Cardiac fibroblast (primary cell): ENCODE measurements around the gene THAP5.

Experiments
- DNase-seq, 2 donors: peaks; one replicate each; pipeline versions ENCODE4 v3.0.0 to v3.0.0-alpha.2; 2010; ENCODE audit warnings: low read depth in 2 of 2
- H3K4me3 ChIP-seq, 2 donors: replicated peaks in 1 of 2; 1 replicate in 1 of 2; 2 replicates in 1 of 2; pipeline ENCODE4 v1.5.1; 2011; ENCODE audit warnings: low read depth in 2 of 2, low read length in 2 of 2, mild to moderate bottlenecking in 2 of 2, moderate library complexity in 1 of 2
- TF ChIP-seq, protein P1 (sequence below): IDR thresholded peaks from one replicate; pipeline ENCODE4 v1.5.1; 2011; ENCODE audit warnings: low read depth, mild to moderate bottlenecking, low read length, inconsistent platforms

Gene THAP5

DNA sequence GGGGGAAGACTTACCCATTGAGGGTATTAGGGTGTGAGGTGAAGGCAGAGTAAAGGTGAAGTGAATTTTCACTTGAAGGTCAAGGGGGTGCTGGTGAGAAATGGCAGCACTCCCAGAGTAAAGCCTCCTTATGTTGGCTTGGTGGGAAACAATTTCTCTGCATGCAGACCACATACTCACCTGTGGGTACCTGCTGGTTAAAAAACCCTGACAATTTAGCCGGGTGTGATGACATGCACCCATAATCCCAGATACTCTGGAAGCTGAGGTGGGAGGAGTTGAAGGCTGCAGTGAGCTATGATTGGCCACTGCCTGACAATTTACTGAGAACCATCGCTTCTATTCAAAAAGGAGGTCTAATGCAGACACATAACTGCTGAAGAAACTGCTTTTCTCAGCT, 5.7 kb upstream of the THAP5 start:
- TF ChIP-seq, protein P1, sequence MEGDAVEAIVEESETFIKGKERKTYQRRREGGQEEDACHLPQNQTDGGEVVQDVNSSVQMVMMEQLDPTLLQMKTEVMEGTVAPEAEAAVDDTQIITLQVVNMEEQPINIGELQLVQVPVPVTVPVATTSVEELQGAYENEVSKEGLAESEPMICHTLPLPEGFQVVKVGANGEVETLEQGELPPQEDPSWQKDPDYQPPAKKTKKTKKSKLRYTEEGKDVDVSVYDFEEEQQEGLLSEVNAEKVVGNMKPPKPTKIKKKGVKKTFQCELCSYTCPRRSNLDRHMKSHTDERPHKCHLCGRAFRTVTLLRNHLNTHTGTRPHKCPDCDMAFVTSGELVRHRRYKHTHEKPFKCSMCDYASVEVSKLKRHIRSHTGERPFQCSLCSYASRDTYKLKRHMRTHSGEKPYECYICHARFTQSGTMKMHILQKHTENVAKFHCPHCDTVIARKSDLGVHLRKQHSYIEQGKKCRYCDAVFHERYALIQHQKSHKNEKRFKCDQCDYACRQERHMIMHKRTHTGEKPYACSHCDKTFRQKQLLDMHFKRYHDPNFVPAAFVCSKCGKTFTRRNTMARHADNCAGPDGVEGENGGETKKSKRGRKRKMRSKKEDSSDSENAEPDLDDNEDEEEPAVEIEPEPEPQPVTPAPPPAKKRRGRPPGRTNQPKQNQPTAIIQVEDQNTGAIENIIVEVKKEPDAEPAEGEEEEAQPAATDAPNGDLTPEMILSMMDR: no peak
- no peak overlapping the region for H3K4me3 ChIP-seq
- no peak for DNase-seq

DNA sequence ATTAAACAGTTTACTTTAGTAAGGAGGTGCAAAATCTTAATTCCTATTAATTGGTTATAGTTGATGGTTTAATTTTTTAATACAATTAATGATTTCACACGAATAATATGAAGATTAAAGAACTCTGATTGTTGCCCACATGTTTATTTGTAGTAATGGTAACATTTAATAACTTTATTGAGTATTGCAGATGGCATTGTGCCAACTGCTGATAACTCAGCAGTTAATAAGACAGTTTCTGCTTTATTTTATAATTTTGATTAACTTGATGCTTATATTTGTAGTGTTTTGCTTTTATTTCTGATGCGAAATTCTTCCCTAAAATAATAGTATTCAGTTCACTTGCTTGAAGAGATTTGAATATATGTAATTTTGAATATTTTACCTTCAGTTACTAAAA, 3.0 kb upstream of the THAP5 start:
- no peak for DNase-seq
- TF ChIP-seq, protein P1: no peak
- H3K4me3 ChIP-seq: no peak overlapping the region

DNA sequence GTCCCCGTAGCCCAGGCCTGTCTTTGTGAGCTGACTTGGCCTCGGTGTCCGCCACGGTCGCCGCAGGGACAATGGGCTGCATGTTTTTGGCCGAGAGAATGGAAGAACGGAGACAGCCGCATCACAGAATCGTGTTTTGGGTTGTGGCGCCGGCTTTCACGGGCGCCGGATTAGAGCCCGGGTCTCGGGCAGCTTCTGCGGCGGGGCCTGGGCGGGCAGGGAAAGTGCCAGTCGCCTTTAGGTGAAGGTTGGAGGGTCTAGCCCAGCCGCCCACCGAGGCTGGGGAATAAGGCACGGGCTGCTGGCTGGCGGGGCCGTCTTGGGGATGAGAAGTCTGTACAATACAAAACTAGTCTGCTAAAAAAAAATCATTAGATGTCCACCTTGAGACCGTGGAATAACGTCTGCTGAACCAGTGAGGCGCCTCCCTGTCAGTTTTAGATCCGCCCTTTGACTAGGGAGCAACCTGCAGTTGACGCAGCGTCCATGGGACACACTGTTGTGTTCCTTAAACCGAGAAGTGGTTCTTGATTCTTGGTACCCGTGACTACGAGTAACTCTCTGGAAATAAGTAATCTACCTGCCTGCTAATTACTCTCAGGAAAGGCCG, 745 bp upstream of the THAP5 start:
- peak overlapping the region; percentile 93 to 97 for H3K4me3 ChIP-seq
- TF ChIP-seq, protein P1: no peak
- DNase-seq: peak; percentile 55 to 56

DNA sequence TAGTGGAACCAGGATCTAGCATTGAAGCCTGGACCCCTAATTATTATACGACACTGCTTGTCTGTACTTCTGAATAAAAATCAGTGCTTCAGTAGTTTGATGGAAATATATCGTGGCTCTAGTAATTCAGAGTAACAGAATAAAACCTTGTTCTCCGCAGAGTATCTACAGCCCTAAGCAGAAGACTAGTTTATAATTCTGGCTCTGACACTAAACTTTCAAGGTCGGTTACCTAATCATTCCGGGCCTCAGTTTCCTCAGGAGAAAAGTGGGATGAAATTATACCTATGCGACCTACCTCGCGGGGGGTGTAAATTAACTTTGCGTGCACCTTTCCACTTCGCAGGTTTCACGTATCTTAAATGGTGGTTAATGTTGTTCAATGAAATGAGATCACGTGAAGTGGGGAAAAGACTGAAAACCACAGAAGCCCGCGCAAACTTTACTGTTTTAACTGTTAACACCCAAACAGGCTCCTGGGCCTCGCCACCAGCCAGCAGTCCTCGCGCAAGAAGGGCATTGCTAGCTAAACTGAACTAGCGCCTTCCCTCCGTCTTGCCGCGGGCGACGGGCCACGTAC, 615 bp downstream of the THAP5 start:
- no peak for DNase-seq
- TF ChIP-seq, protein P1: no peak
- H3K4me3 ChIP-seq: peak overlapping the region; percentile 93 to 97

DNA sequence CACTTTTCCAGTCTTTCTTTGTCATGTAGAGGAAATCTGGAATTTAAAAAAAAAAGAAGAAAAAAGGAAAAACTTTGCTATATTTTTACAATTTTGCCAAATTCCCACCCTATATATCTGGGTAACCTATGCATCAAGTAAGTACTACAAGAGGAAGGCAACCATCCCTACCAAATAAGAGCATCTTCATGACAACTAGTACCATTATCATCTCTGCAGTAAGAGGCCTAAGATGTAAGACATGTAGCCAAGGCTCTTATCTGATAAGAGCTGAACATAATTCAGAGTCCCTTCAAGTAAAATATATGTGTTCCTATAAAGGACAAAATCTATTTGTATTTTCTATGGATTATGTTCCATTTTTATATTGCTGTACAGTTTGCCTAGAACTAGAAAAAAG, 3.5 kb downstream of the THAP5 start:
- TF ChIP-seq, protein P1: no peak
- H3K4me3 ChIP-seq: no peak overlapping the region
- DNase-seq: no peak

DNA sequence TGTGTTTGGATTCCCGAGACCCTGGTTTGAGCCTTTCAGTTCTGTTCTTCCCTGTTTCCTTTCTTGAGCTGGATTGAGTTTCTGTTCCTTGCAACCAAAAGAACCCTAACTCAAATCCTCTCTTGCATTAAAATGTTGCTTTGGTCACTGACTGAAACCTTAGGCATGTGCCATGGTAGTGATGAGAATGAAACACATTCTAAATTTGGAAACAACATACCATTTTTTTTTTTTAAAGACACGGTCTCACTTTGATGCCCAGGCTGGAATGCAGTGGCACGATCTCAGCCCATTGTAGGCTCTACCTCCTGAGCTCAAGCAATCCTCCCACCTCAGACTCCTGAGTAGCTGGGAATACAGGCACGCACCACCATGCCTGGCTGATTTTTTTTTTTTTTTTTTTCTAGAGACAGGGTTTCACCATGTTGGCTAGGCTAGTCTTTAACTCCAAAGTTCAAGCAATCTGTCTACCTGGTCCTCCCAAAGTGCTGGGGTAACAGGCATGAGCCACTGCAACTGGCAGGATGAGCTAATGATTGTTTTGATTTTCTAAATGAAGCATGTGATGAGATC, 8.4 kb downstream of the THAP5 start:
- DNase-seq: peak in 1 of 2 donors; percentile 28
- TF ChIP-seq, protein P1: no peak
- H3K4me3 ChIP-seq: no peak overlapping the region
